ENCODE data around the gene FOXO3. TPM values are rescaled to one million over a fixed set of nuclear protein-coding genes. Genes with fewer than 3 reads are reported as not detected.

FOXO3 gene
- total and polyA plus RNA-seq, 9 donors: 21.8 to 37.1 (median 29.1) TPM

- 79% methylated on average over 5 of the region's 5 CpGs for whole genome bisulfite sequencing (ENCODE audit: insufficient coverage)
- H3K4me1 ChIP-seq (ENCODE audit: control insufficient read depth, insufficient read depth, low read length): peaks cover 39% of the 10 kb centered on the region
- DNase-seq: no peak
Measured at GRCh38 chr6:108584323-108584722, 23.6 kb downstream of the FOXO3 start.

GRCh38 chr6:108585359-108585758, 24.6 kb downstream of the FOXO3 start:
- Histone ChIP-seq H3K27ac (ENCODE audit: low read length) (peak overlapping the region; percentile 49), H3K27me3 (ENCODE audit: control insufficient read depth, insufficient read depth, low read length) (no peaks in the 10 kb centered on the region), H3K36me3 (ENCODE audit: control insufficient read depth, insufficient read depth, low read length) (no peaks in the 10 kb centered on the region), H3K4me1 (ENCODE audit: control insufficient read depth, insufficient read depth, low read length) (peaks cover 43% of the 10 kb centered on the region), H3K4me3 (ENCODE audit: low read length) (no peak overlapping the region), H3K9me3 (replicated peaks; ENCODE audit: control insufficient read depth, low read depth, low read length) (no peaks in the 10 kb centered on the region)
- no peak for DNase-seq
- WGBS (ENCODE audit: insufficient coverage): 100% methylated on average over 1 of the region's 2 CpGs

More at GRCh38 chr6:108584323-108584722, 23.6 kb downstream of the FOXO3 start:
- Histone ChIP-seq H3K36me3 (ENCODE audit: control insufficient read depth, insufficient read depth, low read length) (no peaks in the 10 kb centered on the region), H3K27ac (ENCODE audit: low read length) (no peak overlapping the region), H3K27me3 (ENCODE audit: control insufficient read depth, insufficient read depth, low read length) (no peaks in the 10 kb centered on the region), H3K9me3 (replicated peaks; ENCODE audit: control insufficient read depth, low read depth, low read length) (no peaks in the 10 kb centered on the region), H3K4me3 (ENCODE audit: low read length) (no peak overlapping the region)

GRCh38 chr6:108585921-108586536, 25.3 kb downstream of the FOXO3 start:
- no peaks in the 10 kb centered on the region for H3K36me3 ChIP-seq (ENCODE audit: control insufficient read depth, insufficient read depth, low read length)
- WGBS (ENCODE audit: insufficient coverage): 57% methylated on average over 1 of the region's 6 CpGs
- peak; percentile 65 for DNase-seq
- H3K27me3 ChIP-seq (ENCODE audit: control insufficient read depth, insufficient read depth, low read length): no peaks in the 10 kb centered on the region
- peaks cover 44% of the 10 kb centered on the region for H3K4me1 ChIP-seq (ENCODE audit: control insufficient read depth, insufficient read depth, low read length)
- H3K4me3 ChIP-seq (ENCODE audit: low read length): no peak overlapping the region
- H3K9me3 ChIP-seq (replicated peaks; ENCODE audit: control insufficient read depth, low read depth, low read length): no peaks in the 10 kb centered on the region
- H3K27ac ChIP-seq (ENCODE audit: low read length): peak overlapping the region; percentile 49

DNA sequence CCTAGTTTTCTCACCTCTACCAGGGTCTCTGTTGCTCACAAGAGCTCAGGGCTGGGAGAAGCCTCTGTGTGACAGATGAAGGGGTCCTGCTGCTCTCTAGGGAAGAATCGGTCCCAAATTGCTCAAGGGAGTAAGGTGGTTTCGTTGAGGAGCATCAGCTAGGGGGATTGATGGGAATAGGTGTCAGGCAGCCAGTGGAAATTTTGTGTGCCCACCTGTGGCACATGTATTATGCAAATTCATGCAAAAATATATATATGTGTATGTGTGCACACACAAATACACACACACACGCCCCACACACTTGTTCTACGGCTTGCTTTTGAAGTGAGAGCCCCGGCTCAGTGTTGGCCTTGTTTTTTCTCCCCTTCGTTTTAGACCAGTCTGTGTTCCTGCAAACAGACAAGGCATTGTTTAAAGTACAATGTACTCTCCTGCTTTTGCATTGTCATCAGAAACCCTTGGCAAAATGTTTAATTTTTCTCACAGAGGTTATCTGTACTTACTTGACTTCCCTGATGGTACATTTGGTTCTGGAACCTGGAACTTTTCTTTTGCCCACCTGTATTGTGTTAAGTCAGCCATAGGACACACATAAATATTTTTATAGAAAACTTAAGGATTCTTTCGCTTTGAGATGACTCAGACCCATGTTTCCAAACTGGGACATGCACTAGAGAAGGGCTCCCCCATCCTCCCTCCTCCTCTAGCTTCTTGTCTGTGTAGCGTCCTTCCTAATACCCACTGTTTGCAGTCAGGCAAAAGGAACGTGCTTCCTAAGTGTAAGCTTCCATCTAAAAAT, 26.7 kb downstream of the FOXO3 start:
- 73% methylated on average over 5 of the region's 9 CpGs for WGBS (ENCODE audit: insufficient coverage)
- Histone ChIP-seq H3K4me1 (ENCODE audit: control insufficient read depth, insufficient read depth, low read length) (peaks cover 47% of the 10 kb centered on the region), H3K9me3 (replicated peaks; ENCODE audit: control insufficient read depth, low read depth, low read length) (no peaks in the 10 kb centered on the region), H3K27me3 (ENCODE audit: control insufficient read depth, insufficient read depth, low read length) (no peaks in the 10 kb centered on the region), H3K4me3 (ENCODE audit: low read length) (no peak overlapping the region), H3K27ac (ENCODE audit: low read length) (no peak overlapping the region), H3K36me3 (ENCODE audit: control insufficient read depth, insufficient read depth, low read length) (no peaks in the 10 kb centered on the region)
- no peak for DNase-seq

DNA sequence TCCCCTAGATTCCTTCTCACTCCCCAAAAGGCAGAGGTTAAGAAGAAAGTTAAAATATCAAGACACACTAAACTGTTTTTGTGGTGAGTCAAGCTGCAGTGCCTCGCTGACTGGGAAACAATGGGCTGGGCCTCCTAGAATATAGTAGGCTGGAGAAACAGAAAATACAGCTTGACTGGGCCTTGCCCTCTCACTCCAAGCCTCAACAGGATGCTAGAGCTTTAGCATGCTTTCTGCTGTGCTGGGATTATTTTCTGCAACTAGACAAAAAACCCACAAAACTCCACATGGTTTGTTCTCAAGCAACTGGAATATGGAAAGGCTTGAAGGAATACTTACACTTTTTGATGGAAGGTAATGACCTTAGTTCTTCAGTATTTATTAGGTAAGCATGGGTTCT, 27.9 kb downstream of the FOXO3 start:
- Histone ChIP-seq H3K27me3 (ENCODE audit: control insufficient read depth, insufficient read depth, low read length) (no peaks in the 10 kb centered on the region), H3K4me1 (ENCODE audit: control insufficient read depth, insufficient read depth, low read length) (peaks cover 43% of the 10 kb centered on the region), H3K36me3 (ENCODE audit: control insufficient read depth, insufficient read depth, low read length) (no peaks in the 10 kb centered on the region), H3K9me3 (replicated peaks; ENCODE audit: control insufficient read depth, low read depth, low read length) (no peaks in the 10 kb centered on the region), H3K27ac (ENCODE audit: low read length) (peak overlapping the region; percentile 68), H3K4me3 (ENCODE audit: low read length) (no peak overlapping the region)
- no peak for DNase-seq
- 50% methylated on average over 1 of the region's 1 CpG for WGBS (ENCODE audit: insufficient coverage)

- H3K27ac ChIP-seq (ENCODE audit: low read length): peak overlapping the region; percentile 68
- H3K4me3 ChIP-seq (ENCODE audit: low read length): no peak overlapping the region
- no peaks in the 10 kb centered on the region for H3K9me3 ChIP-seq (replicated peaks; ENCODE audit: control insufficient read depth, low read depth, low read length)
- WGBS (ENCODE audit: insufficient coverage): 18% methylated on average over 6 of the region's 6 CpGs
- no peaks in the 10 kb centered on the region for H3K27me3 ChIP-seq (ENCODE audit: control insufficient read depth, insufficient read depth, low read length)
- H3K36me3 ChIP-seq (ENCODE audit: control insufficient read depth, insufficient read depth, low read length): no peaks in the 10 kb centered on the region
- DNase-seq: peak; percentile 93
- H3K4me1 ChIP-seq (ENCODE audit: control insufficient read depth, insufficient read depth, low read length): peaks cover 45% of the 10 kb centered on the region
Measured at GRCh38 chr6:108589244-108589791, 28.6 kb downstream of the FOXO3 start.

DNA sequence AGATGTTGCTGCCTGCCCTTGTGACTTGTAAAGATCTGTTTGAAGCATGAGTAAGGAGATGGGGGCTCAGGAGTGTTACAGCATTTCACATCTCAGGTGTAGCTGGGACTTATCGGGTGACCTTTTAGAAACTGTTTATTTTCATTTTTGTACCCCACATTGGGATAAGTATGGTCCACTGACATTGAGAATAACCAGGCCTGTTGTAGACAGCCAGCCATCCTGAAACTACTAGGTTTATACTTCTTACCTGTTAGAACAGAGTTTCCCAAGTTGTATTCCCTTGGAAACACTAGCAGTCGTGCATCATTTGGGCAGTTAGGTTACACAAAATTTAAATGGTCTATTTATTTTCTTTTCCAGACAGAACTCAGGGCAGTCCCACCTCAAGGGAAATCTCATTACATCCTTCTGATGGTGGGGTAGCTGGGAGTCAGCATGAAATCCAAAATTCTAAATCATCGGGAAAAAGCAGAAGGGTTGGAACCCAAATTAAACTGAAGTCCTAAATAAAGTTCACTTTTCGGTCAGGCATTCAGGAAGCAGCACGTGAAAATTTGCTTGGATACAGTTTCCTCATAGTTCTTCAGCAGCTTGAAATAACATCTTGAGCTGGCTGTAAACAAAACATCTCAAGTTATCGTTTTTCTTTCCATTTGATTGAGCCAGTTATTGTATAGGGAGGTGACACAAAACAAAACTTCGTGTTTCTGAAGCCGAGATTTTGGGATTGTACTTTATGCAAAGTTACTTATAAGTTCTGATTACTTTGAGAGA, 30.5 kb downstream of the FOXO3 start:
- 38% methylated on average over 4 of the region's 8 CpGs for WGBS (ENCODE audit: insufficient coverage)
- H3K27ac ChIP-seq (ENCODE audit: low read length): peak overlapping the region; percentile 77
- peak; percentile 87 for DNase-seq
- H3K27me3 ChIP-seq (ENCODE audit: control insufficient read depth, insufficient read depth, low read length): no peaks in the 10 kb centered on the region
- no peak overlapping the region for H3K4me3 ChIP-seq (ENCODE audit: low read length)
- H3K36me3 ChIP-seq (ENCODE audit: control insufficient read depth, insufficient read depth, low read length): no peaks in the 10 kb centered on the region
- H3K9me3 ChIP-seq (replicated peaks; ENCODE audit: control insufficient read depth, low read depth, low read length): no peaks in the 10 kb centered on the region
- H3K4me1 ChIP-seq (ENCODE audit: control insufficient read depth, insufficient read depth, low read length): peaks cover 41% of the 10 kb centered on the region

DNA sequence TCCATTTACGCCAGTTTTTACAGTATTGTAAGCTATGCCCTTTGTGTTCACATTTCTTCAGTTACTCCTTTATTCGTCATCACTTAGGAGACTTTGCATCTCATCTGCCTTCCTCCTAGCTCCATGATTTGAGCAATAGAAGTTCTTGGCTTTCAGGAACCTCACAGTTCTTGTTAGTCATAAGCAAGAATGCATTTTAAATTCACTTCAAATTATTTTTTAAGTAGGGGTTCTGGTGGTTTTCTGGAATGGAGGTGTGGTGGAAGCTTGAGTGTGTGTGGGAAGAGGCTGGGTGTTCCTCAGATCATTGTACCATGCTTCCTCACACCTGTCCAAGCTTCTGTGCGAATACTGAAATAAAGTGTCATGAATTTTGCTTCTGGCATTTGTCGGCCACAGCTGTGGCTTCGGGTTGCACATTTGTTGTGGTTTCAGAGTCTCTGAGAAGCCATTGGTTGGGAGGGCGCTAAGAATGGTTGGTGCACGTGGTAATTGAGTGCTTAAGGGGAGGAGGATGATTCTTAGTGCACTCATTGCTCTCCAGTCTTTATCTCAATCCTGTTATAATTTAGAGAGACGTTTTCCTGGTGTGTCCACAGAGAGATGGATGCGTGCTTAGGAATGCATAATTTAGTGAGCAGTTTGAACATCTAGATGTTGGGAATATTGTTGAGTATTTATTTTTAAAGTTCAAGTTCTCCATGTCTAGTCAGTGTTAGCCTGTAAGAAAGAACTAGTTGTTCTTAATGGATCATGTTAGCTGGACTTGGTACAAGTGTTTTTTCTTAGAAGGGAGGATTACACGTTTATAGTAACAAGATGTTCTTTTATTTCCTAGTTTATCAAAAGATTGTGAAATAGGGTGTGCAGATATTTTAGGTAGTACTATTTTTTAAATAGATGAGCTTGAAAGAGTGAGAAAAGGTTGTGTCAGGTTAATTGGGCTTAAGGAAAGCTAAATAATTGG, 31.9 kb downstream of the FOXO3 start:
- DNase-seq: peak; percentile 89
- Histone ChIP-seq H3K36me3 (ENCODE audit: control insufficient read depth, insufficient read depth, low read length) (no peaks in the 10 kb centered on the region), H3K9me3 (replicated peaks; ENCODE audit: control insufficient read depth, low read depth, low read length) (no peaks in the 10 kb centered on the region), H3K4me3 (ENCODE audit: low read length) (no peak overlapping the region), H3K4me1 (ENCODE audit: control insufficient read depth, insufficient read depth, low read length) (peaks cover 40% of the 10 kb centered on the region), H3K27ac (ENCODE audit: low read length) (peak overlapping the region; percentile 77), H3K27me3 (ENCODE audit: control insufficient read depth, insufficient read depth, low read length) (no peaks in the 10 kb centered on the region)
- 19% methylated on average over 4 of the region's 10 CpGs for WGBS (ENCODE audit: insufficient coverage)

GRCh38 chr6:108594151-108594550, 33.4 kb downstream of the FOXO3 start:
- H3K4me3 ChIP-seq (ENCODE audit: low read length): no peak overlapping the region
- no peaks in the 10 kb centered on the region for H3K9me3 ChIP-seq (replicated peaks; ENCODE audit: control insufficient read depth, low read depth, low read length)
- H3K36me3 ChIP-seq (ENCODE audit: control insufficient read depth, insufficient read depth, low read length): no peaks in the 10 kb centered on the region
- no peak for DNase-seq
- no peak overlapping the region for H3K27ac ChIP-seq (ENCODE audit: low read length)
- no CpG with 5 or more reads among the region's 1 CpG for WGBS (ENCODE audit: insufficient coverage)
- no peaks in the 10 kb centered on the region for H3K27me3 ChIP-seq (ENCODE audit: control insufficient read depth, insufficient read depth, low read length)
- peaks cover 40% of the 10 kb centered on the region for H3K4me1 ChIP-seq (ENCODE audit: control insufficient read depth, insufficient read depth, low read length)
